Head of caudate nucleus (tissue), 42 donors: Measurements from ENCODE around the gene ENPP5.
"Not testable (repeated sequence)": the region's sequence is repeated elsewhere in the genome, so short reads cannot be mapped to it uniquely, and the experiment has no call there.

Experiments used
- DNase-seq, 42 donors: peaks; one replicate each; pipeline versions ENCODE4 v3.0.0 to v3.0.0-alpha.2; 2020 to 2021; ENCODE audit warnings: mixed read lengths in 7 of 42
- intact Hi-C: fragments of 100-400 bp; cut with DNase I; formaldehyde crosslinking; loops from one replicate; pipeline ENCODE4 v1.15.0; 2022

The ENPP5 gene

GRCh38 chr6:46119679-46120078, 51.1 kb downstream of the ENPP5 start:
- intact Hi-C loops, DNase-seq: not testable (repeated sequence)

- intact Hi-C loops, result no loop called here
- DNase-seq, result no peak
These were observed 51.9 kb downstream of the ENPP5 start for GRCh38 chr6:46118836-46119235.

- intact Hi-C loops, result no loop called here
- DNase-seq, result no peak
These were observed 52.6 kb downstream of the ENPP5 start for GRCh38 chr6:46118157-46118556.

- no peak for DNase-seq
- intact Hi-C loops, result no loop called here
These were observed 54.5 kb downstream of the ENPP5 start for GRCh38 chr6:46116289-46116688.

GRCh38 chr6:46115634-46116033, 55.1 kb downstream of the ENPP5 start:
- intact Hi-C loops, result no loop called here
- DNase-seq, result no peak

- intact Hi-C loops, result no loop called here
- no peak for DNase-seq
These were observed 57.4 kb downstream of the ENPP5 start for GRCh38 chr6:46113370-46113769.
